ENCODE data around the gene GIT1.
"Not testable (repeated sequence)": the region's sequence is repeated elsewhere in the genome, so short reads cannot be mapped to it uniquely, and the experiment has no call there.

The GIT1 gene

GRCh38 chr17:29565643-29566472 lies 23.6 kb downstream of the GIT1 start:
- peak; percentile 24 for DNase-seq

- no peak for DNase-seq
Observed at GRCh38 chr17:29563816-29564215, 25.6 kb downstream of the GIT1 start.

- DNase-seq, result no peak
Observed at GRCh38 chr17:29562615-29563014, 26.8 kb downstream of the GIT1 start.

- DNase-seq, result peak; percentile 16
Observed at GRCh38 chr17:29561554-29562517, 27.6 kb downstream of the GIT1 start.

GRCh38 chr17:29560316-29560715 lies 29.1 kb downstream of the GIT1 start:
- DNase-seq, result no peak

GRCh38 chr17:29559640-29560039 lies 29.8 kb downstream of the GIT1 start:
- no peak for DNase-seq

GRCh38 chr17:29558139-29558538 lies 31.3 kb downstream of the GIT1 start:
- DNase-seq, result not testable (repeated sequence)

- DNase-seq, result no peak
Observed at GRCh38 chr17:29557739-29558116, 31.7 kb downstream of the GIT1 start.

GRCh38 chr17:29557085-29557738 lies 32.2 kb downstream of the GIT1 start:
- no peak for DNase-seq

- no peak for DNase-seq
Observed at GRCh38 chr17:29555840-29556239, 33.6 kb downstream of the GIT1 start.

- no peak for DNase-seq
Observed at GRCh38 chr17:29549177-29549923, 40.1 kb downstream of the GIT1 start.

GRCh38 chr17:29546830-29547229 lies 42.6 kb downstream of the GIT1 start:
- DNase-seq, result no peak

GRCh38 chr17:29546085-29546484 lies 43.4 kb downstream of the GIT1 start:
- DNase-seq, result no peak

GRCh38 chr17:29544066-29544465 lies 45.4 kb downstream of the GIT1 start:
- DNase-seq, result no peak

GRCh38 chr17:29533976-29534375 lies 55.5 kb downstream of the GIT1 start:
- no peak for DNase-seq

GRCh38 chr17:29526322-29526721 lies 63.1 kb downstream of the GIT1 start:
- no peak for DNase-seq

GRCh38 chr17:29524692-29525091 lies 64.8 kb downstream of the GIT1 start:
- no peak for DNase-seq
